IPS-NIHi11 (cell line): ENCODE measurements around the gene DPP9.
"Not testable (repeated sequence)": the region's sequence is repeated elsewhere in the genome, so short reads cannot be mapped to it uniquely, and the experiment has no call there.

Source experiments
- DNase-seq: peaks from one replicate; pipeline ENCODE4 v3.0.0; 2012; ENCODE audit warnings: mixed read lengths, low spot score

The DPP9 gene

DNA sequence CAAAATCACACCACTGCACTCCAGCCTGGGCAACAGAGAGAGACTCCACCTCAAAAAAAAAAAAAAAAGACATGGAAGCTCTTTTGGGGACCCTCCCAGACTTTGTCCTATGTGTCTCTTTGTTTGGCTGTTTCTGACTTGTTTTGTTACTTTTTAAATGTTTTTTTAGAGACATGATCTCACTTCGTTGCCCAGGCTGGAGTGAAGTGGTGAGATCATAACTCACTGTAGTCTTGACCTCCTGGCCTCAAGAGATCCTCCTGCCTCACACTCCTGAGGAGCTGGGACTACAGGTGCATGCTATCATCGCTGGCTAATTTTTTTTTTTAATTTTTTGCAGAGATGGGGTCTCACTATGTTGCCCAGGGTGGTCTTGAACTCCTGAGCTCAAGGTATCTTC, 16.4 kb upstream of the DPP9 start:
- no peak for DNase-seq

GRCh38 chr19:4738734-4739133, 15.1 kb upstream of the DPP9 start:
- DNase-seq: no peak

GRCh38 chr19:4737955-4738600, 14.4 kb upstream of the DPP9 start:
- DNase-seq: no peak

DNA sequence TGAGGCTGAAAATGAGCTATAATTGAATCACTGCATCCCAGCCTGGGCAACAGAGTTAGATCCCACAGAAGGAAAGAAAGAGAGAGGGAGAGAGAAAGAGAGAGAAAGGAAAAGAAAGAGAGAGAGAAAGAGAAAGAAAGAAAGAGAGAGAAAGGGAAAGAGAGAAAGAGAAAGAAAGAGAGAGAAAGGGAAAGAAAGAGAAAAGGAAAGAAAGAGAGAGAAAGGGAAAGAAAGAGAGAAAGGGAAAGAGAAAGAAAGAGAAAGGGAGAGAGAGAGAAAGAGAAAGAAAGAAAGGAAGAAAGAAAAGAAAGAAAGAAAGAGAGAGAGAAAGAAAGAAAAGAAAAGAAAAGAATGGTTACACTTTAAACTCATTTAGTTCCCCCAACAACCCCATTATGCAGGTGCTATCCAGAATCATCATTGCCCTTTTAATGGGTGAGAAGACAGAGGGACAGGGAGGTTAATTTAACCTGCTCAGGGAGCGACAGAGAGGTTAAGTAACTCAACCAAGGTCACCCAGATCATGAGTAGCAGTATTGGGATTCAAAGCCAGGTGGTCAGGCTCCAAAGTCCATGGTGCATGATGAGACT, 10.2 kb upstream of the DPP9 start:
- DNase-seq: no peak

- peak; percentile 85 for DNase-seq
Measured at GRCh38 chr19:4732680-4733114, 9.1 kb upstream of the DPP9 start.

DNA sequence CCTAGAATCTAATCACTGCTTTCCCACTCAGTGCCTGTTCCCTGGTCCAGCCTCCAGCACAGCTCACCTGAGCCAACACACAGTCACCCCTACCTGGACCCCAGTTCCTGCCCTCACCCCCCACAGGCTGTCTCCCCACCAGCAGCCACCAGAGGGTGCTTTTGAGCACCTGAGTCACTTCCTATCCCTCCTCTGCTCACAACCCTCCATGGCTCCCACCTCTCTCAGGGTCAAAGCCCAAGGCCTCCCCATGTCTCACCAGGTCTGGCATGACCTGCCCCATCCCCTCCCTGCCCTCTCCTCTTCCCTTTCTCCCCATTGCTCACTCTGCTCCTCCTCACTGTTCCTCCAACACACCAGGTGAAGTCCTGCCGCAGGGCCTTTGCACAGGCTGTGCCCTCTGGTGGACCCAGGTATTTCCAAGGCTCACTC, 7.1 kb upstream of the DPP9 start:
- DNase-seq: peak; percentile 58

DNA sequence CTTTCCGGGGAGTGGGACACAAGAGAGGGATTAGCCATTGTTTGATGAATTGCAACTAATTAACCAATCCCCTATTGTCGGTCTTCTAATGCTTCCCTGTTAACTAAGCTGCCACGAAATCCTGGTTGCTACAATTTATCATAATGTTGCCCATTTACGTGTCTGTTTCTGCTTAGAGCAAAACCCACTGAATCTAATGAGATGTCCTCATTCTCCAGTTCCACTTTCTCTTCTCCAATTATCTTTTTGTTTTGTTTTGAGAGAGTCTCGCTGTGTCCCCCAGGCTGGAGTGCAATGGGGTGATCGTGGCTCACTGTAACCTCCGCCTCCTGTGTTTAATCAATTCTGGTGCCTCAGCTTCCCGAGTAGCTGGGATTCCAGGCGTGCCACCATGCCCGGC, 5.2 kb upstream of the DPP9 start:
- no peak for DNase-seq

- peak; percentile 3 for DNase-seq
Measured at GRCh38 chr19:4722671-4723594, 709 bp downstream of the DPP9 start.

GRCh38 chr19:4721196-4721595, 2.4 kb downstream of the DPP9 start:
- no peak for DNase-seq

DNA sequence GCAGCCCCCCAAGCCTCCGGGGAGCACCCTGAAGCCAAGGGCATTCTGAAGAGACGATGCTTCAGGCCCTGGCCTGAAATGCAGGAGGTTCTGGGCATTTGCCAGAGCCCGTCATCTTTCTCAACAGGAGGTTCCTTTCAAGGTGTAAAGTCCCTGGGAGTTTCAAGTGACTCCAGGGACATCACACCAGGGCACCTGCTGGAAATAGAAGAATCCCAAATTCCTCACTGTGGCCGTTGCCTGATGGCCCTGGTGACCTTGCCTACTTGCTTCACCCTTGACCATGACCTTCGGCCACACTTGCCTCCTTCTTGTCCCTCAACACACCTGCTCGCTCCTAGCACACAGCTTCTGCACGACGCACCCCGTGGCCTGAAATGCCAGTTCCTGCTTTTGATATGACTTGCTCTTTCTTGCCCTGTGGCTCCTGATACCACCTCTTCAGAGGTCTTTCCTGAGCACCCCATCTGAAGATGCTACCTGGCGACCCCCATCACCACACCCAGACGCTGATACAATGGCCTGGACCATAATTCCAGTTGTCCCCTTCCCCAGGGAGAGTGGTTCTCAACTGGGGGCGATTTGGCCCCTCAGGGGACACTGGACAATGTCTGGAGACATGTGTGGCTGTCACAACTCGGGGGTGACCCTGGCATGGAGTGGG, 3.5 kb downstream of the DPP9 start:
- no peak for DNase-seq

DNA sequence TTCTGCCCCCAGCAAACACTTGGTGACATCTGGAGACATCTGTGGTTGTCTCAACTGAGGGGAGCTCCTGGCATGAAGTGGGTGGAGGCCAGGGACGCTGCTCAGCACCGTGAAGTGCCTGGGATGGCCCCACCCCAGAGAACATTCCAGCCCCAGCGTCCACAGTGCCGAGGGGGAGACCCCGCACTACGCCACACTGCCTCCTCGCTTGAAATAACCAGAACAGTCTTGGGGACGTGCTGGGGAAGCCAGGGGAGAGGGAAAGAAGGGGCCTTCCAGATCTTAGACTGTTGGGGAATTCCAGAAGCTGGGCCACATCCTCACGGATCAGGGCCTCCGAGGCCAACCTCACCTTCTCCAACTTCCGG, 4.2 kb downstream of the DPP9 start:
- no peak for DNase-seq

- DNase-seq: no peak
Measured at GRCh38 chr19:4717966-4718701, 5.5 kb downstream of the DPP9 start.

DNA sequence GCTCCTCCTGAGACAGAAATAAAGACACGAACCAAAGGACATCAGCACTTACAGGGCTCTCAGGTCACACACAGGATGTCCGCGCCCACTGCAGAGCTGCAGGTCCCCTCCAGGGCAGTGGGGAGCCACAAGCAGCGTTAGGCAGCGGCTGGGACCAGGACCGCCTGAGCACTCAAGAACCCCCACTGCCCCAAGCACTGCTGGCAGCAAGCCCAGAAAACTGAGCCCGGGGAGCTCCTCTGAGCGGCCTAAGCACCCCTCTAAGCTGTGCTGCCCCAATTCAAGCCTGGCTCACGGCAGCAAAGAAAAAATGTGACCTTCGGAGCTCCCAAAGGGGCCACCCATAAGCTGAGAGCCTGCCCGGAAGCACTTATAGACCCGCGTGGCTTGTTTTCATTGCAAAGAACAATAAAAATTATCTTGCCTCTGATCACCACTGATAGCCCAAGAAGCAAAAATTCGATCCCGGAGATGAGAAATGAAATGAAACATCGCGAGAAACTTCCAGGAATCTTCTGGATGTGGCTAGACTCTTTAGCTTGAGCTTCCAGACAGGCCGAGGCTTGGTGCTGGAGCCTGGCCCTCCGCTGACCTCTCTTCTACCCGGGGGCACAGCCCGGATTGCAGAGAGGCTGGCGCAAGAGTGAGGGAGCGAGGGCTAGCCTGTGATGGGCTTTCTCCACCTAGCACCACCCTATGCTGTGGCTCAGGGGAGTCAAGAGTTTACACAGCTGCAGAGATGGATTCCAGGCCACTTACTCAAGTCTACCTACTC, 6.3 kb downstream of the DPP9 start:
- DNase-seq: no peak

GRCh38 chr19:4715529-4716221, 8.0 kb downstream of the DPP9 start:
- no peak for DNase-seq

DNA sequence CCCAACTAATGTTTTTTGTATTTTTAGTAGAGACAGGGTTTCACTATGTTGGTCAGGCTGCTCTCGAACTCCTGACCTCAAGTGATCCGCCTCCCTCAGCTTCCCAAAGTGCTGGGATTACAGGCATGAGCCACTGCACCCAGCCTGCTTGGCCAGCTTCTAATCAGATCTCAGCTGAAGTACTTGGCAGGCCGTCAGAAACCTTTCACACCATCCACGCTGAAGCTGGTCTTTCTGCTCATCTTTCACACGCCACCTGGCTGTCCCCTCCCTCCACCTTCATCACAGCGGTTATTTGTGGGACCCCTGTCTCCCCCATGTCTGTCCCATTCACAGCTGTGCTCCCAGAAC, 8.5 kb downstream of the DPP9 start:
- not testable (repeated sequence) for DNase-seq

GRCh38 chr19:4714016-4714415, 9.6 kb downstream of the DPP9 start:
- DNase-seq: no peak

DNA sequence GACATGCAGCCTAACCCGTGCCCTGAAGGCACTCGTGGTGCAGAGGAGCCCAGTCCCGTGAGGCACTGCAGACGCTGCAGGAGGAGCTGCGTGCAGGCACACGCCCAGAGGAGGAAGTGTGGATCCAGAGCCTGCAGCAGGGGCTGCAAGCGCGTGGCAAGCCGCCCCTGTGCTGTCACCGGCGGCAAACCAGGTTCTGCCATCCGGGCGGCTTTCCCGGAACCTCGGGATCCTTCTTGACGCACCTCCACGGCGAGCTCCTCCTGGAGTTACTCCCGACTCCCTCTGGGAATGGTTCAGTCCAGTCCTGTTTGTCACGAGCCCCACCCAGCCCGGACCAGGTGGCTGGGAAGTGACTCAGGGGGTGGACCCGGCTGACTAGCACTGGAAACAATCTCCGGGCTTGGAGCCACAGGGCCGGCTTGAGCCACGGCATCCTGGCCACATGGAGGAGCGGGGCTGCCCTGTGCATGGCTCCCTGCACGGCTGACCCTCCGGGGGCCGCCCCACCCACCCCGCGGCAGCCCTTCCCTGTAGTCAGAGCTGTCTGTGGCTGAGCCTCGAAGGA, 10.2 kb downstream of the DPP9 start:
- DNase-seq: peak; percentile 67

- DNase-seq: no peak
Measured at GRCh38 chr19:4712771-4713170, 10.9 kb downstream of the DPP9 start.

GRCh38 chr19:4711211-4711610, 12.4 kb downstream of the DPP9 start:
- no peak for DNase-seq

DNA sequence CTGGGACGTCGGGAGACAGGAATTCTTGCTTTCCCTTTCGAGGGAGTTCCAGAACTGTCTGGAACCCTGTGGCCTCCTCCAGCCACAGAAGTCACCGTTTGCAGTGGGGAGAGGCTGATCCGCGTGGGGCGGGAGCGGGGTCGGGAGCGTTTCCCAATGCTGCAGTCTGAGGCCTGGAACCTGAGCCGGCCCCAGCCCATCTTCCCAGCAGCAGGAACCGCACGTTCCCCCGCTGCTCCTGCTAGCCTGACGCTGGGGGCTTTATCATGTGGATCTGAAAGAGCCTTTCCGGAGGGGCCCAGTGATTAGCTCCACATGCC, 13.4 kb downstream of the DPP9 start:
- DNase-seq: no peak
